Myocyte (in vitro differentiated cells): Measurements from ENCODE around the gene APOL5. TPM values are rescaled to one million over a fixed set of nuclear protein-coding genes. Genes with fewer than 3 reads are reported as not detected.

ENCODE experiments used
- total RNA-seq: library from RNA; depleted of rRNA; stranded (reverse); fragments of >200 nt; gene quantifications from 2 replicates; pipeline ENCODE4 v1.2.3, GENCODE V29; 2014

Gene APOL5
- total RNA-seq, 1 donor from 2014 or later, result 1.1 TPM

Other genes with a start within 250 kb of the APOL5 start
- gene RASD2, start 177.0 kb upstream of the APOL5 start, total RNA-seq, result 0.36 and 0.45 TPM in 2 replicates
- 3.9 and 6.2 TPM in 2 replicates for gene MB, start 100.5 kb upstream of the APOL5 start, total RNA-seq
- 7.0 and 7.1 TPM in 2 replicates for gene APOL6, start 69.4 kb upstream of the APOL5 start, total RNA-seq